HG03280 (cell line): ENCODE data around the gene BAG3.
A peak's percentile ranks its signal among the peaks of the same experiment; 100 is the strongest.
"Not testable (repeated sequence)": the region's sequence is repeated elsewhere in the genome, so short reads cannot be mapped to it uniquely, and the experiment has no call there.

Source experiments
- ATAC-seq: cut with Tn5 transposase; IDR thresholded peaks from one replicate; pipeline ENCODE4 v1.9.1; 2021; ENCODE audit warnings: mild to moderate bottlenecking, moderate library complexity; ENCODE audit not compliant: unreplicated experiment

Gene BAG3

GRCh38 chr10:119640384-119640783, 10.8 kb upstream of the BAG3 start:
- ATAC-seq: no peak

GRCh38 chr10:119640875-119641526, 10.2 kb upstream of the BAG3 start:
- ATAC-seq: no peak

- ATAC-seq: no peak
Measured at GRCh38 chr10:119642556-119643111, 8.5 kb upstream of the BAG3 start.

GRCh38 chr10:119643306-119644204, 7.6 kb upstream of the BAG3 start:
- no peak for ATAC-seq

- ATAC-seq: no peak
Measured at GRCh38 chr10:119644205-119644814, 6.9 kb upstream of the BAG3 start.

- no peak for ATAC-seq
Measured at GRCh38 chr10:119644994-119645393, 6.2 kb upstream of the BAG3 start.

- no peak for ATAC-seq
Measured at GRCh38 chr10:119650062-119650461, 1.1 kb upstream of the BAG3 start.

GRCh38 chr10:119651514-119652360, 557 bp downstream of the BAG3 start:
- ATAC-seq: peak; percentile 18

- ATAC-seq: peak; percentile 31
Measured at GRCh38 chr10:119652361-119652730, 1.2 kb downstream of the BAG3 start.

- ATAC-seq: no peak
Measured at GRCh38 chr10:119653209-119653608, 2.0 kb downstream of the BAG3 start.

- no peak for ATAC-seq
Measured at GRCh38 chr10:119653916-119654315, 2.7 kb downstream of the BAG3 start.

- no peak for ATAC-seq
Measured at GRCh38 chr10:119654540-119654939, 3.4 kb downstream of the BAG3 start.

- no peak for ATAC-seq
Measured at GRCh38 chr10:119655566-119656001, 4.4 kb downstream of the BAG3 start.

- no peak for ATAC-seq
Measured at GRCh38 chr10:119656760-119657159, 5.6 kb downstream of the BAG3 start.

- no peak for ATAC-seq
Measured at GRCh38 chr10:119657725-119658124, 6.5 kb downstream of the BAG3 start.

GRCh38 chr10:119658274-119658673, 7.1 kb downstream of the BAG3 start:
- ATAC-seq: no peak

- ATAC-seq: no peak
Measured at GRCh38 chr10:119659951-119660350, 8.8 kb downstream of the BAG3 start.

GRCh38 chr10:119662076-119662605, 11.0 kb downstream of the BAG3 start:
- not testable (repeated sequence) for ATAC-seq

GRCh38 chr10:119663866-119664698, 12.9 kb downstream of the BAG3 start:
- ATAC-seq: peak; percentile 75
